ENCODE data around the gene SSU72.
"Not testable (repeated sequence)": the region's sequence is repeated elsewhere in the genome, so short reads cannot be mapped to it uniquely, and the experiment has no call there.

SSU72 gene

DNA sequence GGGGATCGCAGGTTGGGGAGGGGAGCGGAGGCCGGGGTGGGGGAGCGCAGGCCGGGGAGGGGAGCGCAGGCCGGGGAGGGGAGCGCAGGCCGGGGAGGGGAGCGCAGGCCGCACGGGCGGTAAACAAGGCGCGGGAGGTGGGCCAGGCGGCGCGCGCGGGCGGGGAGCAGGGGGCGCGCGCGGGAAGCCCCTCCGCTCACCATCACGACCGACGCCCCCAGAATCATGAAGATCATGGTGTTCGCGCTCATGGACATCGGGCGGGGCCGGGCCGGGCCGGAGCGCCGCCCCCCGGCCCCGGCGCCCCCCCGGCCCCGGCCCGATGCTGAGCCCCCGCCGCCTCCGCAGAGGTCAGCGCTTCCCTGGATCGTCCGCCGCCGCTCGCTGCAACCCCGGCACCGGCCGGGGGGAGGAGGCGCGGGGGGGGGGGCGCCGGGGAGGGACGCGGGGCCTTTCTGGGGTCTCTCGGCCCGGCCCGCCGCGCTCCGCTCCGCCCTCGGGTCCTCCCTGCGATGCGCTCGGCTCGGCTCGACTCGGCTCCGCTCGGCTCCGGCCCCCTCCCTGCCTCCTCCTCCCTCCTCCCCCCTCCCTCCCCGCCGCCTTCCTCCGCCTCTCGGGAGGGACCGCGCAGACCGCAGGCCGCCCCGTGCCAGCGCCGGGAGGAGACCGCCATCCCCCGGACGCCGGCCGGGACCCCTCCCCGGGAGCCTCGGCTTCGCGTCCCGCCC is 34.4 kb downstream of the SSU72 start, which contains the start of gene TMEM240:
Gene TMEM240, minus strand, starts transcription at position 535 of the 728 bp plus-strand sequence. Its CDS starts 278 bp downstream, at position 257.
- peak; percentile 62 for DNase-seq

- DNase-seq, result peak; percentile 18
These were observed 35.2 kb downstream of the SSU72 start for GRCh38 chr1:1539310-1540089.

GRCh38 chr1:1538989-1539309 is 35.7 kb downstream of the SSU72 start:
- DNase-seq, result no peak

DNA sequence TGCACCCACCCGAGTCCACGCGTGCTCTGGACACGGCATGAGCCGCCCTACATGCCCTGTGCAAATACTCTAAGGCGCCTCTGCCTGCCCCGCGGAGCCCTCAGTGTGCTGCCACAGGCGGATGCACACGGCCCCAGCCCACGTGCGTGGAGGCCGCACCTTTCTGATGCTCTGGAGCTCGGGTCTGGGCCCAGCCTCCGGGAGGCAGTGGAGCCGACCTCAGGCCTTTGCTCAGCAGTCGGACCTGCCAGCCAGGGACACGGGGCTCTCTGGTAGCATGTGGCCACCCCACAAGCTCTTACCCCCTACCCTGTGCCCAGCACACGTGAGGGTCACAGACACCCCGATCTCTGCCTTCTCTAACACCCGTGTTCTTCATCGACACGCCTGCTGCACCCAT is 36.3 kb downstream of the SSU72 start:
- no peak for DNase-seq

DNA sequence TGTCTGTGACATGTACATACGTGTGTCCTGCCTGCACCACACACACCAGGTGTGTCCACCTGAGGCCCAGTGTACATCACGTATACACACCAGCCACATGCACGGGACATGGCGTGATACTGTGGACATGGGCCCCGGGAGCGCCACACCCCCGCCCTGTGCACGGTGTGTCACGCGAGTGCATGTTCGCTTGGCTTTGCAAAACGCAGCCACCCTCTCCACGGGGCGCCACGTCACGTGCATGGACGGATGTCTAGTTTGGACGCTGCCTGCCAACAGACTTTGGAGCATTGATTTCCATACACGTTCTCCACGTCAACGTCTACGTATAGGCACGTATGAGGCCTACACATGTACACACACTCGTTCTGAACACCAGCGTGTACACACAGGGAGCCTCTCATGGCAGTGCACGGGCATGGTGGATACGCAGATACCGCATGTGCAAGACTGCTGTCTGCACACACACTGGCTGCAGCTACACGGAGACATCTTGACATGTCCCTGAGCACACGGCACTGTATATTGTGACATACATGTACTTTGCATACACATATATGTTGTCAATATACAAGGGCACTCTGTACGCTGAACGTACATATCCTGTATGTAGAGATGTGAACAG is 36.9 kb downstream of the SSU72 start:
- DNase-seq, result no peak

GRCh38 chr1:1536938-1537546 is 37.6 kb downstream of the SSU72 start:
- DNase-seq, result no peak

- DNase-seq, result no peak
These were observed 38.4 kb downstream of the SSU72 start for GRCh38 chr1:1536019-1536937.

DNA sequence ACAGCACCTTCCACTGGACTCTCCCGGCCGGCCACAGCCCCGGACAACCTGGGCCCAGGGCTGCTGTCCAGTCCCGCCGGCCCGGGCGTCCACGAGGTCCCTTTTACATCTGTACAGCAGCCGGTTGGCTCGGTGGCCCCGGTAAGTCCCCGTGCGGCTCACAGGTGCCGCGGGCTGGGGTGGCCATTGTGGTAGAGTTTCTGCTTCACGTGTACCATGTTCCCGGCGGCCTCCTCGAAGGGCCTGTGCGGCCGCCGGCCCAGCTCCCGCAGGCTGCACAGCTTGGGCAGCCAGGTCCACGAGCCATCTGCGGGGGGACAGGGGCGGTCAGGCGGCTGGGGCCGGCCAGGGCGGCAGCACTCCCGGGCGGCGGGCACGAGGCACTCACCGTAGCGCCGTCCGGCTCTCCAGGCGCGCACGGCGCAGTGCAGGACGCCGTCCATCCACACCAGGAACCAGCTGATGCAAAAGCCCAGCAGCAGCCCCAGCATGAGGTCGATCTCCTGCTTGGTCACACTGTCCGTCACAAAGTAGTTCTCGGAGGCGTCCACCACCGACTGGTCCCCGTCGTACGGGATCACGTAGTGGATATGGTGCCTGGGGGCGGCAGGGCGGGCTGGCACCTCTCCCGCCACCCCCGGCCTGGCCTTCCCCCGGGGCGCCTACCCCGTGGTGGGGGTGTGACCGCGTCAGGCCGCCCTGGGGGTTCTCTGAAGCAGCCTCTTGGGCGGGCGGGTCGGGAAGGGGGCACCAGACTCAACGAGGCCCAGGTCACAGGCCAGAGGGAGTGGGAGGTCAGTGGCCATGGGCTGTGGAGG is 39.3 kb downstream of the SSU72 start:
- no peak for DNase-seq

- DNase-seq, result no peak
These were observed 40.1 kb downstream of the SSU72 start for GRCh38 chr1:1534401-1535154.

DNA sequence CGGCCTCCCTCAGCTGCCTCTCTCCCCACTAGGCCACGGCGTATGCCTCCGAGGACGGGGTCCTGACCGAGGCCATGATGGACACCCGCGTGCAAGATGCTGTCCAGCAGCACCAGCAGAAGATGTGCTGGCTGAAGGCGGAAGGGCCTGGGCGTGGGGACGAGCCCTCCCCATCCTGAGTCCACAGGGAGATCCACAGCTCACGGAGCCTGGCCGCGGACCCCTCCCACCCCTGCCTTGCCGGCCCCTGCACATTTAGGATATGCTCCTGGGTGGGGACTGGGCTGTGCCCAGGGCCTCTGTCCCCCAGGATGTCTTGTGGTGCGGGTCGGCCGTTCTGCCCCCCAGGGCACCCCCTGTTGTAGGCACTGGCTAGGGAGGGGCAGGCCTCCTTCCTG is 40.8 kb downstream of the SSU72 start:
- DNase-seq, result not testable (repeated sequence)

DNA sequence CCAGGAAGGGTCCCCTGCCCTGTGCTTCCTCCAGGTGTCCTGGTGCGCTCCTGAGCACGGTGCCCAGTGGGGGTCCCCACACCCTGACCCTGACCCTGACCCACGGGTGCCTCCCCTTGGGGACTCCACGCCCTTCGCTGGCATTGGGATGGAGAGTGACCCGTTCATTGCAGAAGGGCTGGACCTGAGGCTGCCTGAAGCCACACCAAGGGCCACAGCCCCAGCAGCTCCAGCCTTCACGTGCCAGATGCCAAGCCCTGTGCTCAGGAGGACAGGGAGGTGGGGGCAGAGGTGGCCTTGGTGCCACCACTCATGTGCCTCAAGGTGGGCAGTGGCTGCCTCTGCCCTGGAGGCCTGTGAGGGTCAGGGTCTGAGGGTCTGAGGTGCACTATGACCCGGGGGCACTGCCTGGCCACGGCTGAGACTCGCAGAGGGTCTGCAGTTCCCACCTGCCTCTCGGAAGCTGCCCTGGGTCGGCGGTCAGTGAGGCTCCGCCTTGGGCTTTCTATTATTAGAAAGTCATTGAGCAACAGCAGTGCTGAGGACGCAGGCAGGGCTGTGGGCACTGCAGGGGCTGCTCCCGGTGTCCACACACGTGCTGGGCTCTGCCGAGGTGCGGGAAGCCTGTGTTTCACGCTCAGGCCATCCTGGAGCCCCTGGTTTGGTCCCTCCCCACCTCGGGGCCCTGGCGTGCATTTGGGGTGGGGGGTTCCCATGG is 41.3 kb downstream of the SSU72 start:
- not testable (repeated sequence) for DNase-seq

GRCh38 chr1:1531947-1532346 is 42.7 kb downstream of the SSU72 start:
- no peak for DNase-seq

DNA sequence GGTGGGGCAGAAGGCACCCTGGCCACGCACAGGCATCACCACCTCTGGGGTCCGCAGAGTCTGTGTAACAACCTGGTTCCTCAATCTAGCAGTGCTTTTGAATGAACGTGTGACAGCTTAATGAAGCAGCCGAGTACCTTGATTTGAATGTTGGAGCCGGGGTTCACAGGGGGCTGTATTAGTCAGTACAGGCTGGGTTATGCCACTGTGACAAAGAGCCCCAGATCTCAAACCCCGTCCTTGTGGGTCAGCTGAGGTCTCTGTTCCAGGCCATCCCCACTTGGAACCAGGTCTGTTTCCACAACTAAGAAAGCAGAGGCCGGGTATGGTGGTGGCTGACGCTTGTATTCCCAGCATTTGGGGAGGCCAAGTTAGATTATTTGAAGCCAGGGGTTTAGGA is 44.7 kb downstream of the SSU72 start:
- DNase-seq, result no peak

DNA sequence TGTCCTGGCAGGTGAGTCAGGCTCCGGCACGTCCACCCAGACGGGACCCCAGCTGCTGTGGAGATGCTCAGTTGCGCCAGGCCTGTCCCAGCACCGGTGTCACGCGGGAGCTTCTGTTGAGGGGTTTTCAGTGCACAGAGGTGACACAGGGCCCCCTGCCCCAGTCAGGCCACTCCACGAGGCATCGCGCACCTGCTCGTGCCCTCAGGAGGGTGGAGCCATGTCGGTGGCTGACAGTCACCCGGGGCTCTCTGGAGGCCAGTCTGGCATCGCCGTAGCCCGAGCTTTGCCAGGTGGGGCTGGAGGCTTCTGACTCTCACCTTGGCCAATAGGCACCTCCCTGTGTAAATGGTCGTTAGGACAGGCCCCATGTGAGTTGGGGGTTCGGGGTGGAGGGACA is 45.3 kb downstream of the SSU72 start:
- no peak for DNase-seq

GRCh38 chr1:1528301-1529267 is 46.1 kb downstream of the SSU72 start:
- no peak for DNase-seq

GRCh38 chr1:1527092-1527816 is 47.4 kb downstream of the SSU72 start:
- no peak for DNase-seq

- not testable (repeated sequence) for DNase-seq
These were observed 48.2 kb downstream of the SSU72 start for GRCh38 chr1:1526476-1526875.

Measured in NCI-H146 (cell line).